C4-2B (cell line): ENCODE results near the gene CSNK1A1L.

Experiments
- CTCF ChIP-seq: fragments of 450-650 bp; conservative IDR thresholded peaks from 2 replicates; pipeline ENCODE4 v1.5.1; 2017; ENCODE audit warnings: mild to moderate bottlenecking
- ZFX ChIP-seq: fragments of 450-650 bp; IDR thresholded peaks from 2 replicates; pipeline ENCODE4 v1.6.1; 2017

GRCh38 chr13:37067874-37068273 lies 37.6 kb downstream of the CSNK1A1L start:
- TF ChIP-seq CTCF (no peak), ZFX (no peak)
